HepG2 (cell line): ENCODE measurements around the gene STMN1. TPM values are rescaled to one million over a fixed set of nuclear protein-coding genes. Genes with fewer than 3 reads are reported as not detected.

Source experiments
- ATAC-seq: fragments of 200-7000 bp; cut with Tn5 transposase; 3 replicates; pipeline ENCODE4 v1.9.1; 2020; ENCODE audit warnings: mild to moderate bottlenecking, moderate library complexity
- BruUV-seq: library from RNA; stranded (reverse); fragments of 400-500 nt; replicated peaks from 2 replicates; lab custom pipeline; 2021; lab: Mats Ljungman, UMichigan
- CTCF ChIA-PET: fragments of 300-600 bp; formaldehyde crosslinking; extraction: SDS; loops from one replicate; lab custom pipeline; 2021; ENCODE audit warnings: low total read pairs, inconsistent platforms, low intra/inter-chr PET ratio; lab: Yijun Ruan, JAX
- POLR2A ChIA-PET: fragments of 350-600 bp; sonication (Branson Sonifier 250); formaldehyde crosslinking; loops from one replicate; lab custom pipeline; 2020; ENCODE audit warnings: antibody characterized with exemption, inconsistent platforms; lab: Yijun Ruan, JAX
- DNase-seq: peaks from one replicate; pipeline ENCODE4 v3.0.0-alpha.2; 2015; ENCODE audit warnings: low spot score
- FAIRE-seq: peaks from 3 replicates; lab custom pipeline; 2011; peaks lifted over from hg19 to GRCh38; lab: Jason Lieb, UNC
- H2AFZ ChIP-seq: one replicate; pipeline ENCODE4 v1.6.1; 2011; ENCODE audit warnings: low read length, inconsistent platforms
- H3K27ac ChIP-seq: fragments of 300-600 bp; 3 replicates; pipeline ENCODE4 v1.8.0; 2011; ENCODE audit warnings: mixed run types, mild to moderate bottlenecking, mixed read lengths, low read length, inconsistent platforms; ENCODE audit not compliant: insufficient read depth; ENCODE audit errors: extremely low read length
- H3K27me3 ChIP-seq, 2 experiments: fragments of 200-600 bp in 1 of 2; 2 replicates in 1 of 2; 3 replicates in 1 of 2; pipeline versions ENCODE4 v1.6.0 to v1.8.0; 2011; ENCODE audit warnings: low read length in 2 of 2, mild to moderate bottlenecking in 2 of 2, moderate library complexity in 2 of 2, inconsistent platforms in 1 of 2; ENCODE audit not compliant: insufficient read depth in 2 of 2, control insufficient read depth in 1 of 2
- H3K36me3 ChIP-seq, 2 experiments: fragments of 200-600 bp in 1 of 2; replicated peaks in 1 of 2; 2 replicates in 1 of 2; 3 replicates in 1 of 2; pipeline versions ENCODE4 v1.5.1 to v1.8.0; 2011; ENCODE audit warnings: low read length in 2 of 2, inconsistent platforms in 1 of 2; ENCODE audit not compliant: insufficient read depth in 2 of 2, control insufficient read depth in 1 of 2
- H3K4me1 ChIP-seq: 2 replicates; pipeline ENCODE4 v1.5.1; 2012; ENCODE audit warnings: low read length, inconsistent platforms; ENCODE audit not compliant: insufficient read depth
- H3K4me2 ChIP-seq: 2 replicates; pipeline ENCODE4 v1.6.0; 2011; ENCODE audit warnings: low read depth, low read length, inconsistent platforms
- H3K4me3 ChIP-seq, 3 experiments: fragments of 200-600 bp in 1 of 3; sonication (generic), shearing (Covaris generic) in 1 of 3; replicated peaks in 1 of 3; 2 replicates each; pipeline ENCODE4 v1.5.1; 2011 to 2016; ENCODE audit warnings: low read length in 3 of 3, inconsistent platforms in 2 of 3, low read depth in 2 of 3, mild to moderate bottlenecking in 2 of 3, control low read depth in 1 of 3, mixed read lengths in 1 of 3; ENCODE audit not compliant: insufficient read depth in 1 of 3
- H3K79me2 ChIP-seq: one replicate; pipeline ENCODE4 v1.6.1; 2011; ENCODE audit warnings: low read length, inconsistent platforms; ENCODE audit not compliant: insufficient read depth
- H3K9ac ChIP-seq: 2 replicates; pipeline ENCODE4 v1.6.0; 2011; ENCODE audit warnings: mild to moderate bottlenecking, low read depth, low read length, inconsistent platforms; ENCODE audit not compliant: insufficient read depth
- H3K9me3 ChIP-seq: 2 replicates; pipeline ENCODE4 v1.5.1; 2012; ENCODE audit warnings: mild to moderate bottlenecking, low read length
- H4K20me1 ChIP-seq: 2 replicates; pipeline ENCODE4 v1.6.0; 2011; ENCODE audit warnings: inconsistent platforms, mild to moderate bottlenecking, low read length, moderate library complexity; ENCODE audit not compliant: insufficient read depth
- CENPX ChIP-seq: sonication (generic); formaldehyde crosslinking; IDR thresholded peaks from 2 replicates; pipeline ENCODE4 v1.9.0; 2021; ENCODE audit warnings: mild to moderate bottlenecking, missing genetic modification reagents, moderate library complexity
- NRL ChIP-seq: sonication (generic); formaldehyde crosslinking; IDR thresholded peaks from 2 replicates; pipeline ENCODE4 v1.5.0; 2020; ENCODE audit warnings: missing genetic modification reagents, mild to moderate bottlenecking, moderate library complexity, borderline replicate concordance
- SMYD3 ChIP-seq: sonication (generic); formaldehyde crosslinking; IDR thresholded peaks from 2 replicates; pipeline ENCODE4 v1.8.1; 2023; ENCODE audit warnings: mild to moderate bottlenecking, missing genetic modification reagents
- SYNCRIP ChIP-seq: fragments of 200-400 bp; formaldehyde crosslinking; IDR thresholded peaks from 2 replicates; pipeline ENCODE4 v1.6.1; 2018; ENCODE audit warnings: mild to moderate bottlenecking, low read depth, low read length; ENCODE audit not compliant: insufficient read depth
- ZNF263 ChIP-seq: sonication (generic); formaldehyde crosslinking; IDR thresholded peaks from 2 replicates; pipeline ENCODE4 v1.4.0; 2020; ENCODE audit warnings: missing genetic modification reagents
- WGBS: methylation state at CpG from one replicate; pipeline ENCODE4 v1.1.6; 2017; ENCODE audit warnings: low lambda C conversion rate; 5-methylcytosine and 5-hydroxymethylcytosine counted together
- in situ Hi-C: cut with HindIII; loops from 2 replicates; pipeline ENCODE4 v1.10.0; 2017; ENCODE audit warnings: low pct_unique_long_range_greater_than_20kb; ENCODE audit not compliant: extremely low pct_ligation_motif_present
- intact Hi-C: fragments of 100-400 bp; cut with micrococcal nuclease; formaldehyde crosslinking; loops from one replicate; pipeline ENCODE4 v1.10.0; 2022; ENCODE audit not compliant: unreplicated experiment
- polyA plus RNA-seq, 8 experiments: library from polyadenylated mRNA; depleted of rRNA in 3 of 8; stranded (reverse) in 7 of 8; unstranded in 1 of 8; fragments of >200 nt; fragmentation: Illumina TruSeq in 4 of 8; extraction: Trizol in 4 of 8; gene quantifications; 2 replicates each; pipeline versions ENCODE4 v1.2.1 to v1.2.3, GENCODE V29; 2011 to 2016; ENCODE audit warnings: low read depth in 4 of 8, missing spikeins in 1 of 8, mixed read lengths in 1 of 8; ENCODE audit not compliant: insufficient read depth in 1 of 8
- total RNA-seq, 5 experiments: library from RNA; depleted of rRNA; stranded (reverse); fragments of >200 nt; fragmentation: Illumina TruSeq; extraction: Trizol; gene quantifications; 2 replicates each; pipeline ENCODE4 v1.2.3, GENCODE V29; 2016; ENCODE audit warnings: low read depth in 1 of 5
- TF ChIP-seq, protein P1 (sequence below), 2 experiments: sonication (generic) in 1 of 2; formaldehyde crosslinking in 1 of 2; IDR thresholded peaks; 2 replicates each; pipeline versions ENCODE4 v1.5.1 to v1.6.1; 2011 to 2020; ENCODE audit warnings: borderline replicate concordance in 1 of 2, low read depth in 1 of 2, low read length in 1 of 2, mild to moderate bottlenecking in 1 of 2, missing genetic modification reagents in 1 of 2, moderate library complexity in 1 of 2

Gene STMN1
- total and polyA plus RNA-seq, 2 of the 13 experiments (the other 11 are each of a cell fraction or from before 2014, with no cell fraction given) = 45.9 to 409 TPM

- ChIA-PET POLR2A (no interaction called here), CTCF (no interaction called here)
Observed at GRCh38 chr1:25881266-25881665, 25.0 kb downstream of the STMN1 start.

GRCh38 chr1:25880518-25880917, 25.7 kb downstream of the STMN1 start:
- WGBS = 69% methylated on average over 4 of the region's 5 CpGs
- H3K4me2 ChIP-seq = no peak overlapping the region
- POLR2A ChIA-PET = no interaction called here
- no peak overlapping the region for H3K9ac ChIP-seq
- H4K20me1 ChIP-seq = no peaks in the 10 kb centered on the region
- in situ Hi-C loops (no loop called here), intact Hi-C loops (no loop called here)
- BruUV-seq = no TSS peak
- no peaks in the 10 kb centered on the region for H3K79me2 ChIP-seq
- ATAC-seq (no peak), DNase-seq (no peak), FAIRE-seq (no peak)
- TF ChIP-seq SYNCRIP = no peak
- peak; percentile 99 for TF ChIP-seq ZNF263
- TF ChIP-seq, protein P1, sequence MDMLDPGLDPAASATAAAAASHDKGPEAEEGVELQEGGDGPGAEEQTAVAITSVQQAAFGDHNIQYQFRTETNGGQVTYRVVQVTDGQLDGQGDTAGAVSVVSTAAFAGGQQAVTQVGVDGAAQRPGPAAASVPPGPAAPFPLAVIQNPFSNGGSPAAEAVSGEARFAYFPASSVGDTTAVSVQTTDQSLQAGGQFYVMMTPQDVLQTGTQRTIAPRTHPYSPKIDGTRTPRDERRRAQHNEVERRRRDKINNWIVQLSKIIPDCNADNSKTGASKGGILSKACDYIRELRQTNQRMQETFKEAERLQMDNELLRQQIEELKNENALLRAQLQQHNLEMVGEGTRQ (IDR thresholded peaks at IDR 0.05; ENCODE audit: low read depth, low read length) = no peak
- TF ChIP-seq, protein P1 (CRISPR knock-in tag; IDR thresholded peaks at IDR 0.05; ENCODE audit: borderline replicate concordance) = no peak
- H3K27me3 ChIP-seq = no peaks in the 10 kb centered on the region
- H3K27ac ChIP-seq = no peak overlapping the region
- CTCF ChIA-PET = no interaction called here
- H3K36me3 ChIP-seq = no peaks in the 10 kb centered on the region
- H2AFZ ChIP-seq = no peak overlapping the region
- H3K9me3 ChIP-seq = no peaks in the 10 kb centered on the region
- H3K4me3 ChIP-seq = no peak overlapping the region
- peaks cover 60% of the 10 kb centered on the region for H3K4me1 ChIP-seq

More at GRCh38 chr1:25881266-25881665, 25.0 kb downstream of the STMN1 start:
- TF ChIP-seq CENPX (CRISPR knock-in tag) (no peak), SMYD3 (no peak), NRL (CRISPR knock-in tag) (no peak)
- TF ChIP-seq, all 625 proteins: peak for 0
- Histone ChIP-seq H2AFZ (no peak overlapping the region), H3K79me2 (no peaks in the 10 kb centered on the region), H3K4me3 (peak overlapping the region in 1 of 3 experiments; percentile 8; a peak in 1 of 6 replicates), H3K36me3 (no peaks in the 10 kb centered on the region), H3K27me3 (no peaks in the 10 kb centered on the region), H3K9ac (no peak overlapping the region), H3K4me1 (peaks cover 61% of the 10 kb centered on the region), H4K20me1 (no peaks in the 10 kb centered on the region), H3K4me2 (no peak overlapping the region; the same call in 1 of the 2 replicates), H3K9me3 (no peaks in the 10 kb centered on the region), H3K27ac (no peak overlapping the region)
- no peak for FAIRE-seq
- in situ Hi-C loops = no loop called here
- 74% methylated on average over 11 of the region's 11 CpGs for WGBS
- peak; percentile 7; the same call in 1 of the 3 replicates for ATAC-seq
- intact Hi-C loops = no loop called here
- no peak for DNase-seq
- BruUV-seq = no TSS peak
